IMR-90 (cell line): ENCODE results near the gene FN1. TPM values are rescaled to one million over a fixed set of nuclear protein-coding genes. Genes with fewer than 3 reads are reported as not detected.

Experiments
- ATAC-seq: fragments of 200-7000 bp; cut with Tn5 transposase; 2 replicates; pipeline ENCODE4 v1.9.1; 2020; ENCODE audit warnings: low read depth, mild to moderate bottlenecking, moderate library complexity
- BruUV-seq: library from RNA; stranded (reverse); fragments of 400-500 nt; replicated peaks from 2 replicates; lab custom pipeline; 2021; lab: Mats Ljungman, UMichigan
- CTCF ChIA-PET: fragments of 300-600 bp; formaldehyde crosslinking; extraction: SDS; loops from one replicate; lab custom pipeline; 2021; ENCODE audit warnings: antibody characterized with exemption; lab: Yijun Ruan, JAX
- POLR2A ChIA-PET: fragments of 300-600 bp; sonication (Branson Sonifier 250); formaldehyde crosslinking; loops from one replicate; lab custom pipeline; 2022; ENCODE audit warnings: antibody characterized with exemption; ENCODE audit not compliant: unreplicated experiment; lab: Charles Lee
- DNase-seq: peaks from one replicate; pipeline ENCODE4 v3.0.0; 2013
- H2AFZ ChIP-seq: replicated peaks from 2 replicates; pipeline ENCODE3; 2013; ENCODE audit warnings: low read length, mild to moderate bottlenecking; ENCODE audit not compliant: poor library complexity
- H2AK5ac ChIP-seq: 2 replicates; pipeline ENCODE4 v1.6.1; 2013; ENCODE audit warnings: low read depth, low read length, inconsistent platforms
- H2AK9ac ChIP-seq: replicated peaks from 2 replicates; pipeline ENCODE3; 2013; ENCODE audit warnings: mild to moderate bottlenecking, low read depth, low read length, moderate library complexity; ENCODE audit not compliant: poor library complexity
- H2BK120ac ChIP-seq: 2 replicates; pipeline ENCODE4 v1.6.1; 2013; ENCODE audit warnings: low read depth, low read length, inconsistent platforms
- H2BK15ac ChIP-seq: 3 replicates; pipeline ENCODE4 v1.6.1; 2013; ENCODE audit warnings: low read depth, low read length, inconsistent platforms
- H2BK20ac ChIP-seq: 2 replicates; pipeline ENCODE4 v1.6.1; 2013; ENCODE audit warnings: low read depth, mild to moderate bottlenecking, inconsistent platforms, low read length, moderate library complexity
- H2BK5ac ChIP-seq: 2 replicates; pipeline ENCODE4 v1.6.1; 2013; ENCODE audit warnings: mild to moderate bottlenecking, low read depth, low read length, inconsistent platforms; ENCODE audit not compliant: poor library complexity, severe bottlenecking
- H3K14ac ChIP-seq: replicated peaks from 2 replicates; pipeline ENCODE4 v1.6.1; 2013; ENCODE audit warnings: low read depth, low read length, inconsistent platforms
- H3K18ac ChIP-seq: 2 replicates; pipeline ENCODE4 v1.6.1; 2013; ENCODE audit warnings: low read depth, low read length, control low read depth
- H3K23ac ChIP-seq: 2 replicates; pipeline ENCODE4 v1.6.1; 2013; ENCODE audit warnings: low read depth, low read length, inconsistent platforms
- H3K27ac ChIP-seq: 2 replicates; pipeline ENCODE4 v1.5.1; 2013; ENCODE audit warnings: mild to moderate bottlenecking, control low read depth, low read length; ENCODE audit not compliant: insufficient read depth
- H3K27me3 ChIP-seq: 2 replicates; pipeline ENCODE4 v1.6.1; 2013; ENCODE audit warnings: low read length; ENCODE audit not compliant: control insufficient read depth, insufficient read depth
- H3K36me3 ChIP-seq: 2 replicates; pipeline ENCODE4 v1.6.1; 2013; ENCODE audit warnings: low read length, mixed read lengths; ENCODE audit not compliant: control insufficient read depth, insufficient read depth
- H3K4ac ChIP-seq: 2 replicates; pipeline ENCODE4 v1.6.1; 2013; ENCODE audit warnings: low read depth, low read length, inconsistent platforms
- H3K4me1 ChIP-seq: 2 replicates; pipeline ENCODE4 v1.6.1; 2013; ENCODE audit warnings: low read length, mixed read lengths; ENCODE audit not compliant: control insufficient read depth, insufficient read depth
- H3K4me2 ChIP-seq: 2 replicates; pipeline ENCODE4 v1.6.1; 2013; ENCODE audit warnings: low read depth, mild to moderate bottlenecking, control low read depth, low read length, moderate library complexity
- H3K4me3 ChIP-seq: 2 replicates; pipeline ENCODE4 v1.5.1; 2013; ENCODE audit warnings: low read depth, mild to moderate bottlenecking, control low read depth, low read length, moderate library complexity; ENCODE audit not compliant: insufficient read depth
- H3K56ac ChIP-seq: 2 replicates; pipeline ENCODE4 v1.6.1; 2013; ENCODE audit warnings: low read length, inconsistent platforms; ENCODE audit not compliant: insufficient read depth; ENCODE audit errors: extremely low read depth
- H3K79me1 ChIP-seq, 2 experiments: 2 replicates each; pipeline ENCODE4 v1.6.1; 2013; ENCODE audit warnings: low read length in 2 of 2, inconsistent platforms in 1 of 2, low read depth in 1 of 2
- H3K9ac ChIP-seq: 2 replicates; pipeline ENCODE4 v1.6.1; 2013; ENCODE audit warnings: low read depth, low read length, control low read depth
- H3K9me1 ChIP-seq: 2 replicates; pipeline ENCODE4 v1.6.1; 2013; ENCODE audit warnings: low read length, inconsistent platforms; ENCODE audit not compliant: insufficient read depth
- H3K9me3 ChIP-seq: 2 replicates; pipeline ENCODE4 v1.6.1; 2013; ENCODE audit warnings: low read length; ENCODE audit not compliant: control insufficient read depth, insufficient read depth
- H4K20me1 ChIP-seq: 2 replicates; pipeline ENCODE4 v1.6.1; 2013; ENCODE audit warnings: low read length, inconsistent platforms; ENCODE audit not compliant: insufficient read depth
- H4K5ac ChIP-seq: 2 replicates; pipeline ENCODE4 v1.6.1; 2013; ENCODE audit warnings: mild to moderate bottlenecking, low read depth, low read length, control low read depth
- H4K8ac ChIP-seq, 2 experiments: 2 replicates each; pipeline ENCODE4 v1.6.1; 2013; ENCODE audit warnings: low read depth in 2 of 2, low read length in 2 of 2, control low read depth in 1 of 2, inconsistent platforms in 1 of 2
- H4K91ac ChIP-seq: 2 replicates; pipeline ENCODE4 v1.6.1; 2013; ENCODE audit warnings: low read depth, low read length, inconsistent platforms; ENCODE audit not compliant: insufficient read depth
- POLR2A ChIP-seq: IDR thresholded peaks from 2 replicates; pipeline ENCODE4 v1.6.1; 2012; ENCODE audit warnings: mild to moderate bottlenecking, low read depth, low read length
- WGBS, 2 experiments: methylation state at CpG; one replicate each; pipeline versions ENCODE4 v1.1.5 to v1.1.7; 2013; ENCODE audit warnings: missing lambda C conversion rate in 2 of 2; ENCODE audit not compliant: insufficient read length in 1 of 2; ENCODE audit errors: extremely low coverage in 2 of 2; 5-methylcytosine and 5-hydroxymethylcytosine counted together
- dilution Hi-C: fragments of 300-500 bp; cut with HindIII; formaldehyde crosslinking; loops from one replicate; pipeline ENCODE4 v1.14.3; 2018; ENCODE audit warnings: low sequenced_read_pairs; ENCODE audit not compliant: unreplicated experiment
- in situ Hi-C: fragments of 300-500 bp; cut with MboI; formaldehyde crosslinking; loops from 3 replicates; pipeline ENCODE4 v1.14.3; 2019; ENCODE audit warnings: low sequenced_read_pairs, inconsistent platforms, mixed read lengths
- intact Hi-C: fragments of 100-400 bp; cut with micrococcal nuclease; formaldehyde crosslinking; loops from 2 replicates; pipeline ENCODE4 v1.10.0; 2022
- polyA plus RNA-seq, 3 experiments: library from polyadenylated mRNA; depleted of rRNA; stranded (reverse); fragments of >200 nt; gene quantifications; 2 replicates each; pipeline ENCODE4 v1.2.3, GENCODE V29; 2012; ENCODE audit warnings: low replicate concordance in 1 of 3
- total RNA-seq: library from RNA; depleted of rRNA; stranded (reverse); fragments of >200 nt; gene quantifications from 2 replicates; pipeline ENCODE4 v1.2.3, GENCODE V29; 2012
- TF ChIP-seq, protein P1 (sequence below): fragments of 150-350 bp; IDR thresholded peaks from 2 replicates; pipeline ENCODE4 v1.6.1; 2017; ENCODE audit warnings: mild to moderate bottlenecking, antibody characterized with exemption, low read length, low read depth

Gene FN1
- total and polyA plus RNA-seq, 2 of the 4 experiments (the other 2 are of a cell fraction), result 8,243 to 13,004 TPM

DNA sequence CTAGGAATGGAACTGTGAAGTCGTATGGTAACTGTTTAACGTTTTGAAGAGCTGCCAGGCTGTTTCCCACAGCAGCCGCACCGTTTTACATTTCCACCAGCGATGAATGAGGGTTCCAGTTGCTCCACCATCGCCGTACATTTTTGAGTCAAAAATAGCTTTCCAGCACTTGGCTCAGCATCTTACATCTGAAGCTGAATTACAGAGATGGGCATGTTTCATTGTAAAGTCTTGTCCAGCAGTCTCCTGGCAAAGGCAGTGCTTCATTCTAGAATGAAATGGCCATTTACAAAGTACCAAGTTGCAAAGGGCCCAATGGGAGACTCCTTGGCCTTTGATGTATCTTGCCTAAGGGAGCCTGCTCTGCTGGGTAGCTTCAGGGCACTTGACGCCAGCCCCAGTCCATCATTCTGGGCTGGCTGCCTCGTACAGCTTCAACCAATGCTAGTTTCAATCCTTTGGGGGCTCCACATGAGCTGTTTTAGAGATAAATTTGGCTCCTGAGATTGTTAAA is 78.9 kb downstream of the FN1 start:
- Histone ChIP-seq H3K27ac (no peak overlapping the region), H3K27me3 (no peaks in the 10 kb centered on the region), H2BK5ac (no peak overlapping the region), H2AFZ (no peak overlapping the region), H3K9me3 (no peaks in the 10 kb centered on the region), H4K8ac (no peak overlapping the region), H3K18ac (no peak overlapping the region), H2AK9ac (no peak overlapping the region), H2AK5ac (no peak overlapping the region), H3K4me3 (no peak overlapping the region), H4K5ac (no peak overlapping the region), H2BK20ac (no peak overlapping the region), H3K79me1 (no peaks in the 10 kb centered on the region; a peak in 1 of 4 replicates), H3K4ac (no peak overlapping the region), H3K23ac (no peak overlapping the region), H3K4me1 (peaks cover 3% of the 10 kb centered on the region; the same call in 1 of the 2 replicates), H3K9me1 (peaks cover 2% of the 10 kb centered on the region; the same call in 1 of the 2 replicates), H3K36me3 (peaks cover 19% of the 10 kb centered on the region), H3K56ac (no peak overlapping the region), H3K4me2 (no peak overlapping the region), H3K9ac (no peak overlapping the region), H4K91ac (no peak overlapping the region), H2BK120ac (no peak overlapping the region), H4K20me1 (peaks cover 7% of the 10 kb centered on the region), H2BK15ac (no peak overlapping the region), H3K14ac (no peak overlapping the region)
- peak; percentile 6; the same call in 1 of the 2 replicates for ATAC-seq
- BruUV-seq, result no TSS peak
- in situ Hi-C loops (no loop called here), intact Hi-C loops (no loop called here), dilution Hi-C loops (no loop called here)
- TF ChIP-seq, protein P1, sequence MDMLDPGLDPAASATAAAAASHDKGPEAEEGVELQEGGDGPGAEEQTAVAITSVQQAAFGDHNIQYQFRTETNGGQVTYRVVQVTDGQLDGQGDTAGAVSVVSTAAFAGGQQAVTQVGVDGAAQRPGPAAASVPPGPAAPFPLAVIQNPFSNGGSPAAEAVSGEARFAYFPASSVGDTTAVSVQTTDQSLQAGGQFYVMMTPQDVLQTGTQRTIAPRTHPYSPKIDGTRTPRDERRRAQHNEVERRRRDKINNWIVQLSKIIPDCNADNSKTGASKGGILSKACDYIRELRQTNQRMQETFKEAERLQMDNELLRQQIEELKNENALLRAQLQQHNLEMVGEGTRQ, result no peak
- peak; percentile 61 for TF ChIP-seq POLR2A
- ChIA-PET CTCF (no interaction called here), POLR2A (no interaction called here)
- WGBS, 2 experiments, result 35% methylated on average over 7 of the region's 9 CpGs; no CpG with 5 or more reads in 1 of the 2 experiments
- DNase-seq, result peak; percentile 65
